Activated naive CD8-positive, alpha-beta T cell treated with anti-CD3 and anti-CD28 coated beads, Interleukin-2, amount 10 ng/mL, durations not matched to agents 7 days and 5 days (primary cell): Measurements from ENCODE around the gene CTTN. TPM values are rescaled to one million over a fixed set of nuclear protein-coding genes. Genes with fewer than 3 reads are reported as not detected.

Source experiments
- ATAC-seq: fragments of 150-1000 bp; cut with Tn5 transposase; one replicate; pipeline ENCODE4 v1.10.0; 2021; ENCODE audit warnings: low read depth, moderate library complexity
- POLR2A ChIA-PET: fragments of 350-600 bp; sonication (Branson Sonifier 250); formaldehyde crosslinking; loops from one replicate; lab custom pipeline; 2021; ENCODE audit warnings: antibody characterized with exemption; lab: Charles Lee
- DNase-seq: peaks from one replicate; pipeline ENCODE4 v3.0.0; 2021
- H3K27ac Mint-ChIP-seq: one replicate; pipeline ENCODE4 v1.8.0; 2022; ENCODE audit warnings: mild to moderate bottlenecking, mixed read lengths
- H3K27me3 Mint-ChIP-seq: one replicate; pipeline ENCODE4 v1.8.0; 2022; ENCODE audit warnings: mild to moderate bottlenecking, moderate library complexity, mixed read lengths
- H3K36me3 Mint-ChIP-seq: one replicate; pipeline ENCODE4 v1.8.0; 2021; ENCODE audit warnings: mild to moderate bottlenecking, mixed read lengths
- H3K4me1 Mint-ChIP-seq: one replicate; pipeline ENCODE4 v1.8.0; 2021; ENCODE audit warnings: mixed read lengths
- H3K4me3 Mint-ChIP-seq: one replicate; pipeline ENCODE4 v1.8.0; 2022; ENCODE audit warnings: mild to moderate bottlenecking, moderate library complexity, mixed read lengths
- H3K9me3 Mint-ChIP-seq: one replicate; pipeline ENCODE4 v1.8.0; 2021; ENCODE audit warnings: mixed read lengths
- total RNA-seq, 2 experiments: library from RNA; stranded (reverse); gene quantifications; one replicate each; pipeline ENCODE4 v1.2.3, GENCODE V29; 2021

Gene CTTN
- total RNA-seq, 2 experiments from 2014 or later = 0.14 to 0.61 TPM

DNA sequence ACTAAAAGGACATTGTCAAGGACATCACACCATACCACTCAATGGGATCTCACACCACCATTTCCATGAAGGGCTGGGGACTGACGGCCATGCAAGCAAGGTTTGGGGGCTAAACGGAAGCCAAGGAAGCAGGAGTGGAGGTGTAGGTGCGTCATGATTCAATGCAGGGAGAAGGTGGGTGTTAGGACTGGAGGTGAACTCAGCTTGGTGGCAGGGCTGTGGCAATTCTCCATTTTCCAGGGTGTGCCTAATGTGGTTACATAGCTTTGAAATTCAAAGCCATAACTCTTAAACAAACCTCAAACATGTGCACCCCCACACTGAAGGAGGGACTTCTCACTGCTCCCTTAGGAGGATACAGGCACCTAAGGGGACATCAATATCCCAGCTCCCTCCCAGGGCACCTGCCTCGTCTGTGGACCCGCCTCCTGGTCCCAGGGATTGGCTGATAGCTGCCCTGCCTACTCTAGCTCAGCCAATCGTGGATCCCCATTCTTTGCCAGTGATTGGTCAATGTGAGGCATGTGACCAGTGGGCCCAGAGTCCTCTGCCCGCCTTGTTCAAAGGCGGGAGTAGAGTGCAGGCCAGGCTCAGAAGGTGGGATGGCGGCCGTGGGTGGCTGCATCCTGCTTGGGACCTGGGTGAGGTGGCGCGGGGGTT is 64.6 kb downstream of the CTTN start:
- ATAC-seq = no peak
- POLR2A ChIA-PET = no interaction called here
- no peak overlapping the region for H3K4me3 Mint-ChIP-seq
- H3K4me1 Mint-ChIP-seq = peaks cover 2% of the 10 kb centered on the region
- no peak overlapping the region for H3K27ac Mint-ChIP-seq
- DNase-seq = no peak
- no peaks in the 10 kb centered on the region for H3K9me3 Mint-ChIP-seq
- peaks cover 6% of the 10 kb centered on the region for H3K27me3 Mint-ChIP-seq
- H3K36me3 Mint-ChIP-seq = no peaks in the 10 kb centered on the region

DNA sequence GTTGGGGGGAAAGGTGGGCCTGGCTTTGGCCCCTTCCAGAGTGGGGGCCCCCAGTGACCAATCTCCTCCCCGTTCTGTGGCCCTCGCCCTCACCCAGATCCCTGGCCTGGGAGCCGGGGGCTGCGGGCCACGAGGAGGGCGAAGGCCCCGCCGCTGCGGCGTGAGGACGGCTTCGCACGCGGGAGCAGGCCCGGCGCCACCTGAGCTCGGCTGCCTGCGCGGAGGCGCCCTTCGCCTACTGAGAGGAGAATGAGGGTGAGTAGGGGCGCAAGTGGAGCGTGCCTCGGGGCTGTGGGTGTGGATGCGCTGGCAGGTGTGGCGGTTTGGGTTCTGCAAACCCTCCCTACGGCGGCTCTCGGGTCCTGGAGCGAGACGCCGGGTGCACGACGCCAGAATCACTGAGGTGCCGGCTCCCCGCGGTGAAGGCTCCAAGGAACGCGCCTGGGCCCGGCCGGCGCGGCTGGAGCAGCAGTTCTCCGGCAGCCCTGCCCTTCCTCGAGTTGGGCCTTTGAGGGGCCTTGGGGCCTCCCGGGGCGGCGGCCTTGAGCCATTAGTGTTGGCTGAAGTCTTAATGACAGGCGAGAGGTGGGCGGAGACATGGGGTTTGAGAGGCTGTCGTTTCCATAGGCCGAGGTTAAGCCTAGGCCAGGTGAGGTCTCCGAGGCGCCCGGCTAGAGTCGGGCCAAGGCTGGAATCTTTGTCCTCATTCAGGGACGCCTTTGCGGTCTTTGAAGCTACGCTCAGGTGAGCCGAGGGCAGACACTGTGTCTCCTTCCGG is 65.3 kb downstream of the CTTN start:
- peaks cover 2% of the 10 kb centered on the region for H3K27me3 Mint-ChIP-seq
- ATAC-seq = no peak

DNA sequence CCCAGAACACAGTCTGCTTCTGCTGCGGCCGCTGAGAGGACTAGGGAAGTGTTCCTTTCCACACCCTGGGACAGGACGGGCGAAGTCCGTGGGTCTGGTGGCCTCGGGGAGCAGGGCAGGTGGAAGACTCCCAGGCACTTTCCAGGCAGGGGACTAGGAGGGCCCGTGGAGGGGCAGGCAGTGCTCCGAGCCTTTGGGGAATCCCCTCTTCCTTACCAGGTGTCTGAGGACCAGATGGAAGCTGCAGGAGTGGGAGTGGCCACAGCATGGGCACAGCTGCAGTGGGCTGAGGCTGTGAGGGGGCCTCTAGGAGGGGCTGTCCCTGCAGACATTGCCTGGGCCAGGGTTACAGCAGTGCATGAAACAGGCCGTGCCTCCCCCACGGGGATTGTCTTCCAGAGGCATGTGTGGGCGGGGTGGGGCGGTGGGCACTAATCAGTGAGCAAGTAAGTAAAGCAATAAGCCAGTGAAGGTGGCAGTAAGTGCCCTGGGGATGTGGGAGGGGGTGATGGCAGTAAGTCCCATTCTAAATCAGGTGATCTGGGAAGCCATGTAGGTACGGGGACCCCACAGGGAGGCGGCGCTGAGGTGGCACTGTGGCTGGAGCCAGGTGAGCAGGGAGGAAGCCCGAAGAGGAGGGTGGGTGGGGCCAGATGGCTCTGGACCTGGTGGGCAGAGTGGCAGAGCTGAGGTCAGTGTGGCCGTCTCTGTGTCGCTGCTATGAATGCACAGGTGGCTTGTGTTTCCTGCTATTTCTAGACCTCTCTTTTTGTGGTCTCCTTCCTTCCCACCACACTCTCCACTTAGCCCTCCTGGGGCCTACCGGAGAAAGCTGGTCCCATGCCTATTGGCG is 66.4 kb downstream of the CTTN start:
- DNase-seq (no peak), ATAC-seq (no peak)
- no peak overlapping the region for H3K4me3 Mint-ChIP-seq
- no peaks in the 10 kb centered on the region for H3K9me3 Mint-ChIP-seq
- no peaks in the 10 kb centered on the region for H3K36me3 Mint-ChIP-seq
- no peak overlapping the region for H3K27ac Mint-ChIP-seq
- POLR2A ChIA-PET = no interaction called here
- peaks cover 2% of the 10 kb centered on the region for H3K27me3 Mint-ChIP-seq
- peaks cover 2% of the 10 kb centered on the region for H3K4me1 Mint-ChIP-seq

More for the DNA sequence above, 65.3 kb downstream of the CTTN start:
- POLR2A ChIA-PET = no interaction called here
- Mint-ChIP-seq H3K4me3 (no peak overlapping the region), H3K27ac (no peak overlapping the region), H3K36me3 (no peaks in the 10 kb centered on the region), H3K9me3 (no peaks in the 10 kb centered on the region), H3K4me1 (peaks cover 2% of the 10 kb centered on the region)
- no peak for DNase-seq

DNA sequence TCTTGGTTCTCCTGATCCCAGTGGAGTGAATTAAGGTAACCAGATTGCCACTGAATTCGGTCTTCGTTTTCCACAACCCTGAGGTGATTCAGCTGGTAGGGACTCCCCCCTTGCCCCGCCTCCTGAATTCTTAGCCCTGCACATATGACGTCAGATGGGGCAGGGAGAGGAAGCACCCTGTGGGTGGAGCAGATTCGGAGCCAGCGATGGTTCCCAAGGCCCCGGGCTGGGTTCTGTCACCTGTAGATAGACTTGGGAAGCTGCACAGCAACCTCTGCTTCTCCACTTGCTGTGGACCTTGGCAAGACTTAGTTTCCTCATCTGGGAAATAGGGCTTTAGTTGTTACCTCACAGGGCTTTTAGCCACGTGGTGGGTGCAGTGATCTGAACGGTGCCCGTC is 67.8 kb downstream of the CTTN start:
- peaks cover 2% of the 10 kb centered on the region for H3K4me1 Mint-ChIP-seq
- no peak for ATAC-seq
- H3K4me3 Mint-ChIP-seq = no peak overlapping the region
- peaks cover 12% of the 10 kb centered on the region for H3K27me3 Mint-ChIP-seq
- H3K9me3 Mint-ChIP-seq = no peaks in the 10 kb centered on the region
- no peak for DNase-seq
- H3K36me3 Mint-ChIP-seq = no peaks in the 10 kb centered on the region
- H3K27ac Mint-ChIP-seq = no peak overlapping the region
- POLR2A ChIA-PET = no interaction called here

DNA sequence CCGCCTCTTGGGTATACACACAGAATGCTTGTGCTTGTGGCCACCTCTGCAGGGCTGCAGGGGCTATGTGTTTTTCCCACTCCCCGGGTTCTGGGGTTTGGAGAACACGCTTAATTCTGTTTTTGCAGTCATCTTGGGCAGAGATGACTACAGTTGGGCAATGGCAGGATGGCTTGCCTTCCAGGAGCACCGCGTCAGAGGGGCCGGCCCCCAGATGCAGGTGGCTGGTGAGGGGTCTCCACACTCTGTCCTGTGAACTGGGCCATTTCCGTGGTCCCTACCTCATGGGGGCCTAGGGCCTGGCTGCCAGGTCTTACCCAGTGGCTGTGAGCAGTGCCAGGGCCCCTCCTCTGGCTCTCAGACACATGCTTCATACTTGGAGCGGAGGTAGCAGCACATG is 68.3 kb downstream of the CTTN start:
- H3K27ac Mint-ChIP-seq = no peak overlapping the region

DNA sequence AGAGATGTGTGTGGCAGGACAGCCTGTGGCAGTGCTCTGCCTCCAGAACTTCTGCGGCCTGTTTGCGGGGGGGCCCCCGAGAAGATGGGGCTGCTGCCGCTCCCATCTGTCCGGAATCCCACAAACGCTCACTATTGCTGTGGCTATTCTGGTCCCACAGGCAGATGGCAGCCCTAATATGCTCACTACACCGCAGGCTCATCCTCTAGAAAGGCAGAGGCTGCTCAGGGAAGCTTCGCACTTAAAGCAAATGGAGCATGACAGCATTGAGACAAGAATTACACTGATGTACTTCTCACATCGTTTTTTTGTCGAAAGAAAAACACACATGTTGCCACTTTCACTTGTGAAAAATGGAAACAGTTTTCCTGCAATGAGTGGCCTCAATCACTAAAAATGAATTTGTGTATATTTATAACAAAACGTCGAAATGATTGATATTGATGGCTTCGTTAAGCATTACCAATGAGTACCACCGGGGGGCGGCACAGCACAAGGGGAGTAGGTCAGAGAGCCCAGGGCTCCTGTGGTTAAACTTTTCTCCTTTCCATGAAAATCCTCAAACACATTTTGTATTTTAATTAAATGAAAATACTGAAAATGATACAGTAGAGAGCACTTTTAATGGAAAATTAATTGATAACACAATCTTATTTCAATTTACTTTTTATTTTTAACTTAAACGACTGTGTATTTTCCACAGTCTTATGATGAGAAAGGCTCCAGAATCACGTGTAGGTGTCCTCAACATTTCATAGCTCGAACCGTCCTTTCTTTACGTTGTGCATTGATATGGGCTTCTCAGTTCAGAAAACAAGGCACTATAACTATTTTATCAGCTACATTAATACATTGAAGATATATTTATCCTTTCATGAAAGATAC is 69.1 kb downstream of the CTTN start:
- no peak for ATAC-seq
- H3K4me1 Mint-ChIP-seq = peaks cover 2% of the 10 kb centered on the region
- H3K27ac Mint-ChIP-seq = no peak overlapping the region

More for the DNA sequence above, 68.3 kb downstream of the CTTN start:
- peaks cover 2% of the 10 kb centered on the region for H3K4me1 Mint-ChIP-seq
- no peak for ATAC-seq
- no peaks in the 10 kb centered on the region for H3K9me3 Mint-ChIP-seq
- POLR2A ChIA-PET = no interaction called here
- H3K27me3 Mint-ChIP-seq = peaks cover 17% of the 10 kb centered on the region
- no peak for DNase-seq
- H3K36me3 Mint-ChIP-seq = no peaks in the 10 kb centered on the region
- H3K4me3 Mint-ChIP-seq = no peak overlapping the region

DNA sequence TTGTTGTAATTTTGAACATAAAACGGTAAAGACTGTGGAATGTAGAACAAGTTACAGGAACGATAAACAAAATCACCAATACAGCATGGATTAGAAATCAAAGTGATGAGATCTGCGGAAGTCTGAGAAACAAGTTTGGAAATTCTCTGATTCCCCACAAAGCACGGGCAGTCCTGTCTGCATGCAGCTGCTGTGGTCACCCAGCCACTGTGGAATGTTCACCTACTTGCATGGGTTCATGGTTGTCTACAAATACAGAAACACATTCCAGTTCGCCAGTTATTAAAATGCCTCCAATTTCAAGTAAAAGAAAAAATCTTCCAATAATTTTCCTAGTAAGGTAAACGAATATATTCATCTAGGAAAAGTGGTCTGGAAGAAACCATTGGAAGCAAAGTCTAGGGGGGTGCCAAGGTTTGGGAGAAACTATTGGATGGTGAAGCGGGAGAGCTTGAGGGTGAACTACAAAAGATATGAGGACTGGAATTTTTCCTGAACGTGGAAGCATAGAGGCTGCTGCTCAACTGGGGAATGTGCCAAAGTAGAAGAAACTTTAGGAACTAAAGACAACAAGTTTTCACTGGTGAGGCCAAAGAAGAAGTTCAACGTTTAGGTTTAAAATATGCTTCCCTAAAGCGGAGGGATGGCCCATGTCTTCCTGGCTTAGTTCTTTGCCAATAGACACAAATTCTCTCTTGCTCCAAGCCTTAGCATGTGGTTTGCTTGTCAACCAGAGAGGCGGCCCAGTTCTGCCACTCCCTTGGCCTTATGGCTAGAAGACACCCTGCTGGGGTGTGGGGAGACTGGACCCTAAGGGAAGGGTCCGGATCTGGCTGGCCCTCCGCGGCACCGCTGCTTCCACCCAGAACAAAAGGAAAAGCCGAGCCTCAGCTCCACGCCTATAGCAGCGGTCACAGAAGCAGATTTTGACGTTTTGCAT is 70.2 kb downstream of the CTTN start:
- H3K4me1 Mint-ChIP-seq = peaks cover 2% of the 10 kb centered on the region
- no peak for DNase-seq
- no peak overlapping the region for H3K4me3 Mint-ChIP-seq

More for the DNA sequence above, 69.1 kb downstream of the CTTN start:
- Mint-ChIP-seq H3K27me3 (peaks cover 18% of the 10 kb centered on the region), H3K4me3 (no peak overlapping the region), H3K9me3 (no peaks in the 10 kb centered on the region), H3K36me3 (no peaks in the 10 kb centered on the region)
- POLR2A ChIA-PET = no interaction called here
- DNase-seq = peak; percentile 62

DNA sequence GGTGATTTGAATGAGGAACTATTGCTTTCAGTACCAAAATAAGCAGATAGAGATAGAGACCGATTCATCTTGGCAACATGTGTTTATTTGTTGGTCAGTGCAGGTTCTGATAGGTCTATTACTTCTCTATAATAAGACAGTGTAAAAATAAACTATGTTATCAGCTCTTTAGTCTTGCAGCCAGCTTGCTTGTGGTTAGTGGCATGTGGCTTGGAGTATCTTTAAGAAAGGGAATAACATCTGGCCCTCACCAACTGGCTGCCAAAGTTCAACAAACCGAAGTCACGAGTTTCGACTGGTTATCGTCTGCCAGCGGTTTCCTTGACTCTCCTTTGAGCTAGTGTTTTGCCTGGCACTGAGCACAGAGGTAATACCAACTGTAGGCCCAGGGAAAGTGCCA is 71.8 kb downstream of the CTTN start:
- peaks cover 1% of the 10 kb centered on the region for H3K4me1 Mint-ChIP-seq
- no peaks in the 10 kb centered on the region for H3K36me3 Mint-ChIP-seq
- DNase-seq (no peak), ATAC-seq (no peak)
- H3K4me3 Mint-ChIP-seq = no peak overlapping the region
- peaks cover 18% of the 10 kb centered on the region for H3K27me3 Mint-ChIP-seq
- no peak overlapping the region for H3K27ac Mint-ChIP-seq
- no peaks in the 10 kb centered on the region for H3K9me3 Mint-ChIP-seq
- POLR2A ChIA-PET = no interaction called here

More for the DNA sequence above, 70.2 kb downstream of the CTTN start:
- no peak overlapping the region for H3K27ac Mint-ChIP-seq
- POLR2A ChIA-PET = no interaction called here
- no peak for ATAC-seq
- H3K36me3 Mint-ChIP-seq = no peaks in the 10 kb centered on the region
- H3K9me3 Mint-ChIP-seq = no peaks in the 10 kb centered on the region
- peaks cover 18% of the 10 kb centered on the region for H3K27me3 Mint-ChIP-seq

DNA sequence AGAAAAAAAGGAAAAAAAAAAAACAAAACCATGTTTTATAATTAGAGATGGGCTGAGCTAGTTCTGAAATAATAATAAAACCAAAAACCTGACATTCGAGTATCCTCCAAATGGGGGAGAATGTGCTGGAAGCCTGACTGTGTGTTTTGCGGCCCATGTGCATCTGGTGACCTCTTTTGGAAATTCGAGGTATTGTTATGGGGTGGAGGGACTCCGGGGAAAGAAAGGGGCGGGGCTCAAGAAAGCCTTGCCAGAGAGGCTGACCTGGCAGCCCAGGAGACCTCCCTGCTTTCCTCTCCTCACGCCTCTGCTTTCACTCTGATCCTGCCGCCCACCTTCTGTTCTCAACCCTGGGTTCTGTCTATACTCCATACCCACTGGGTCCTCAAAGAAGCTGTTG is 72.9 kb downstream of the CTTN start:
- H3K4me3 Mint-ChIP-seq = no peak overlapping the region
- DNase-seq (no peak), ATAC-seq (no peak)
- POLR2A ChIA-PET = no interaction called here
- peaks cover 16% of the 10 kb centered on the region for H3K27me3 Mint-ChIP-seq
- no peak overlapping the region for H3K27ac Mint-ChIP-seq
- no peaks in the 10 kb centered on the region for H3K36me3 Mint-ChIP-seq
- H3K9me3 Mint-ChIP-seq = no peaks in the 10 kb centered on the region
- no peaks in the 10 kb centered on the region for H3K4me1 Mint-ChIP-seq

DNA sequence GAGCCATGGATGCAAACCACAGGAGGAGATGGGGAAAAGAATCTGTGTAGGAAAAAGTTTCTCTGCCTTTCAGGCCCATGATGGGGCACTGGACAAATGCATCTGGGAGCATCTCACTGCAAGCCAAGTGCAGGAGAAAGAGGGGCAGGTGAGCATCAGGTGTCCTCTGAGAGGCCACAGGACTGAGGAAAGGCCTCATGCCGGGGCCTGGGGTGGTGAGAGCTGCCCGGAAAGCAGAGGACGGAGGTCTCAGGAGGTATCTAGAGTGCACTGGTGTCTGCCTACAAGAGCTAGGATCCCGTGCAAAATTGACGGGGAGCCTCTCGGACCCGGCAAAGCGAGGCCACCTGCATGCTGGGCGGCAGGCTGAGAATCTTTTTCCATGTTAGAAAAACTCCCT is 73.9 kb downstream of the CTTN start:
- peaks cover 20% of the 10 kb centered on the region for H3K27me3 Mint-ChIP-seq
- ATAC-seq = no peak
- no peak for DNase-seq
- no peaks in the 10 kb centered on the region for H3K9me3 Mint-ChIP-seq
- H3K27ac Mint-ChIP-seq = no peak overlapping the region
- no peaks in the 10 kb centered on the region for H3K36me3 Mint-ChIP-seq
- no peak overlapping the region for H3K4me3 Mint-ChIP-seq
- no peaks in the 10 kb centered on the region for H3K4me1 Mint-ChIP-seq
- POLR2A ChIA-PET = no interaction called here

DNA sequence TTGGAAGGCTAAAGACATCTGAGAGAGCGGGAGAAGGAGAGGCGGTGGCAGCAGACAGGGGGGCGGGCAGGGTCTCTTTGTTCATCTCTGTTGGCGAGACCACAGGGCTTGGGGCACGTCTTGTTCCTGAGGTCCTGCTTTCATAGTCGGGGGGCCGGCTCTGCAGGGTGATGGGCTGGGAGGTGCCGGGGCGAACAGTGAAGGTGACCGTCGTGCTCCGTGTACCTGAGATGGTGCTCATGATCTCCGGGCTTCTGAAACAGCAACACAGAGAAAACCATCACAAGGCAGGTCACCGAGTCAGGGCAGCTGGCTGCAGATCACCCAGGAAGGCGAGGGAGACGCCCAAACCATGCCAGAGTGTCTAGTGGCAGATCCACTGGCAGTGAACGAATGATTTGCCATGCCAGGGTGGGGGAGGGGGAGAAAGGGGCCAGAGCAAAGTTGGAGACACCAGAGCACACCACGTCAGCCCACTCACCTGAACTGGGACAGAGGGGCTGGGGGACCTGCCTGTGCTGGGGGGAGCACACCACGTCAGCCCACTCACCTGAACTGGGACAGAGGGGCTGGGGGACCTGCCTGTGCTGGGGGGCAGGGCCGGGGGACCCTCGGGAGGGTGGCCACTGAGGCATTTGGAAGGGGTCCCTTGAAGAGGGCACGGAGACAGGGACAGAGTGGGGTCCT is 75.0 kb downstream of the CTTN start:
- Mint-ChIP-seq H3K9me3 (no peaks in the 10 kb centered on the region), H3K27ac (no peak overlapping the region), H3K4me3 (no peak overlapping the region), H3K27me3 (peaks cover 20% of the 10 kb centered on the region), H3K4me1 (no peaks in the 10 kb centered on the region), H3K36me3 (no peaks in the 10 kb centered on the region)
- DNase-seq (no peak), ATAC-seq (no peak)
- POLR2A ChIA-PET = no interaction called here
